Placental epithelial cell (primary cell): ENCODE measurements around the gene CDH11. TPM values are rescaled to one million over a fixed set of nuclear protein-coding genes. Genes with fewer than 3 reads are reported as not detected.

Experiments
- total RNA-seq: library from RNA; depleted of rRNA; stranded (reverse); fragments of >200 nt; gene quantifications from 2 replicates; pipeline ENCODE4 v1.2.3, GENCODE V29; 2012

Gene CDH11, protein sequence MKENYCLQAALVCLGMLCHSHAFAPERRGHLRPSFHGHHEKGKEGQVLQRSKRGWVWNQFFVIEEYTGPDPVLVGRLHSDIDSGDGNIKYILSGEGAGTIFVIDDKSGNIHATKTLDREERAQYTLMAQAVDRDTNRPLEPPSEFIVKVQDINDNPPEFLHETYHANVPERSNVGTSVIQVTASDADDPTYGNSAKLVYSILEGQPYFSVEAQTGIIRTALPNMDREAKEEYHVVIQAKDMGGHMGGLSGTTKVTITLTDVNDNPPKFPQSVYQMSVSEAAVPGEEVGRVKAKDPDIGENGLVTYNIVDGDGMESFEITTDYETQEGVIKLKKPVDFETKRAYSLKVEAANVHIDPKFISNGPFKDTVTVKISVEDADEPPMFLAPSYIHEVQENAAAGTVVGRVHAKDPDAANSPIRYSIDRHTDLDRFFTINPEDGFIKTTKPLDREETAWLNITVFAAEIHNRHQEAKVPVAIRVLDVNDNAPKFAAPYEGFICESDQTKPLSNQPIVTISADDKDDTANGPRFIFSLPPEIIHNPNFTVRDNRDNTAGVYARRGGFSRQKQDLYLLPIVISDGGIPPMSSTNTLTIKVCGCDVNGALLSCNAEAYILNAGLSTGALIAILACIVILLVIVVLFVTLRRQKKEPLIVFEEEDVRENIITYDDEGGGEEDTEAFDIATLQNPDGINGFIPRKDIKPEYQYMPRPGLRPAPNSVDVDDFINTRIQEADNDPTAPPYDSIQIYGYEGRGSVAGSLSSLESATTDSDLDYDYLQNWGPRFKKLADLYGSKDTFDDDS
- 124 and 169 TPM in 2 replicates for total RNA-seq

DNA sequence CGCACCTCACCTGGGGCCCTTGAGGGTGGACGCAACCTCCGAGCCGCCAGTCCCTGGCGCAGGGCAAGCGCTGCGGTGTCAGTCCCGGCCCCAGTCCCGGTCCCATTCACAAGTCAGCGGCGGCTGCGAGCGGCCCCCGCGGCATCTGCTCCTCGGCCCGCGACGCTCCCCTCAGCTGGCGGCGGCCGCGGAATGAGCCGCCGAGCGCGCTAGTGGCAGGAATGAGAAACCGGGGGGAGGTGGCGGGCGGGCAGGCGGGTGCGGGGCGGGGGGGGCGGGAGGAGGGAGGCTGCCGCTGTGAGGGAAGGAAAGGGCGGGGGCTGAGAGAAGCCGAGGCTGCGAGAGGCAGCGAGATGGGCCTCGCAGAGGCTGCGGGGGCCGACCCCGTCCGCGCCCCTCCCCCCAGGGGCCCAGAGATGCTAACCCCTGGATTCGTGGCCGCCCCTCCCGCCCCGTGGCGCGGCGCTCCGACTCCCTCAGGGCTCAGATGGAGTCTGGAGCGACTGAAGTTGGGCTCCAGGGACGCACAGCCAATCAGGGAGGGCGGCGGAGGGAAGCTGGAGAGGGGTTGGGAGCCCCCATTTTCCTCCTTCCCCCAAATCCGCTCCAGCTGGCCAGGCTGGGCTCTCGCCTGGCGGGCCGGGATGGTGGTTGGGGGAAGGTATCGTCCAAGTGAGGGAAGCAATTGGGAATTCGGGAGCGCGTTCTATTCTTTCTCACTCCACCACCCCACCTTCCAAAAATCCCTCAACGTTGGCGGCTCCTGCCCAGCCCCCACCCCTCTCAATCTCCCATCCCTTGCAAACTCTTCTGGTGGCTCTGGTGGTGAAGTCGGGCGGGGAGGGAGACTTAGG is at the start of gene CDH11:
TSS of gene CDH11 (minus strand) at position 194 of the 854 bp plus-strand sequence. CDS start 117,194 bp downstream, outside the sequence.

